H1 (cell line): Measurements from ENCODE around the gene NFIX. TPM values are rescaled to one million over a fixed set of nuclear protein-coding genes. Genes with fewer than 3 reads are reported as not detected.

Source experiments
- FOSL1 ChIP-seq: IDR thresholded peaks from 2 replicates; pipeline ENCODE4 v1.6.1; 2011; ENCODE audit warnings: mild to moderate bottlenecking, low read depth, low read length, moderate library complexity; ENCODE audit not compliant: insufficient read depth
- SRF ChIP-seq: IDR thresholded peaks from 2 replicates; pipeline ENCODE4 v1.6.1; 2011; ENCODE audit warnings: mild to moderate bottlenecking, low read depth, low read length, moderate library complexity
- polyA plus RNA-seq, 7 experiments: library from polyadenylated mRNA; depleted of rRNA in 3 of 7; stranded (reverse) in 5 of 7; unstranded in 2 of 7; fragments of >200 nt in 5 of 7; fragments of 200-250 nt in 2 of 7; gene quantifications; 1 replicate in 5 of 7; 2 replicates in 1 of 7; 4 replicates in 1 of 7; pipeline versions ENCODE4 v1.2.1 to v1.2.3, GENCODE V29; 2011 to 2013; ENCODE audit warnings: missing spikeins in 2 of 7, mixed read lengths in 2 of 7
- total RNA-seq: library from RNA; stranded (reverse); fragmentation: NEBNext Ultra II Directional; extraction: Animal tissue kit (Norgen Biotek cat#: 25700); gene quantifications from 2 replicates; pipeline ENCODE4 v1.2.1, GENCODE V29; 2021
- TF ChIP-seq, protein P1 (sequence below): IDR thresholded peaks from 2 replicates; pipeline ENCODE4 v1.6.1; 2012; ENCODE audit warnings: inconsistent platforms
- TF ChIP-seq, protein P2 (sequence below), 3 experiments: IDR thresholded peaks; 1 replicate in 2 of 3; 2 replicates in 1 of 3; pipeline versions ENCODE4 v1.5.1 to v1.6.1; 2011; ENCODE audit warnings: low read length in 3 of 3, mild to moderate bottlenecking in 3 of 3, inconsistent platforms in 2 of 3, low read depth in 1 of 3, moderate library complexity in 1 of 3; ENCODE audit not compliant: insufficient read depth in 1 of 3; ENCODE audit errors: control extremely low read depth in 1 of 3

Gene NFIX
- total and polyA plus RNA-seq, 2 of the 8 experiments (the other 6 are each of a cell fraction or from before 2014, with no cell fraction given), result 0.03 to 0.20 TPM

DNA sequence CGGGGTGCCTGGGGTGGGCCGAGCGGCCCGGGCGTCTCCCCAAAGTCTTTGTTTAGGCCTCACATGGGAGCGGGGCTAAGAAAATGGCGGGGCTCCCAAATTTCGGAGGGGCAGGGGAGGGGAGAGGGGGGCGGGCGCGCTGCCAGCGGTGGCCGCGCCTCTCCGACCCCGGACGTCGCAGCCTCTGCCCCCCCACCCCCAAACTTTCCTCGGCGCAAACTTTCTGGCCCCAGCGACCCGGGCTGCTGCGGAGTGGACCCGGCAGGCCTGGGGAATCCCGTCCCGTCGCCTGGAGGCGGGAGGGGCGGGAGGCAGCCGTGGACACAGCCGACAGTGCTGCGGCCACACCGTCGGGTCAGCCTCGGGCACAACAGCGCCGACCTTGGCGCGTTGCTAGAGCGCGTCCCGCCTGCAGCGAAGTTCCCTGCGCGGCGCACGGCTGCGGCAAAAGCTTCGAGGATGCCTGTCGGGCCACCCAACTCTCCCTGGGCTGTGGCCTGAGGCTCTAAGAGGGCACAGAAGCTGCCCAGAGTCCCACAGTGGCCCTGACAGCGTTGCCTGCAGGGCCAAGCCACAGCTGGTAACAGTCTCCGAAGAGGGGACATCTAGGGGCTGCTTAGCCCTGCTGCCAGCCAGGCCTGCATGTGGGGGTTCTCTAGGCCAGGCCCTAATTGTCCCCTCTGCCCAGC lies 1.3 kb downstream of the NFIX start (continued):
- TF ChIP-seq, protein P1, sequence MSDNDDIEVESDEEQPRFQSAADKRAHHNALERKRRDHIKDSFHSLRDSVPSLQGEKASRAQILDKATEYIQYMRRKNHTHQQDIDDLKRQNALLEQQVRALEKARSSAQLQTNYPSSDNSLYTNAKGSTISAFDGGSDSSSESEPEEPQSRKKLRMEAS, result peak; percentile 73
- TF ChIP-seq, protein P2, sequence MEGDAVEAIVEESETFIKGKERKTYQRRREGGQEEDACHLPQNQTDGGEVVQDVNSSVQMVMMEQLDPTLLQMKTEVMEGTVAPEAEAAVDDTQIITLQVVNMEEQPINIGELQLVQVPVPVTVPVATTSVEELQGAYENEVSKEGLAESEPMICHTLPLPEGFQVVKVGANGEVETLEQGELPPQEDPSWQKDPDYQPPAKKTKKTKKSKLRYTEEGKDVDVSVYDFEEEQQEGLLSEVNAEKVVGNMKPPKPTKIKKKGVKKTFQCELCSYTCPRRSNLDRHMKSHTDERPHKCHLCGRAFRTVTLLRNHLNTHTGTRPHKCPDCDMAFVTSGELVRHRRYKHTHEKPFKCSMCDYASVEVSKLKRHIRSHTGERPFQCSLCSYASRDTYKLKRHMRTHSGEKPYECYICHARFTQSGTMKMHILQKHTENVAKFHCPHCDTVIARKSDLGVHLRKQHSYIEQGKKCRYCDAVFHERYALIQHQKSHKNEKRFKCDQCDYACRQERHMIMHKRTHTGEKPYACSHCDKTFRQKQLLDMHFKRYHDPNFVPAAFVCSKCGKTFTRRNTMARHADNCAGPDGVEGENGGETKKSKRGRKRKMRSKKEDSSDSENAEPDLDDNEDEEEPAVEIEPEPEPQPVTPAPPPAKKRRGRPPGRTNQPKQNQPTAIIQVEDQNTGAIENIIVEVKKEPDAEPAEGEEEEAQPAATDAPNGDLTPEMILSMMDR (IDR thresholded peaks at IDR 0.05; ENCODE audit: control extremely low read depth in 1 of 3, insufficient read depth in 1 of 3, low read depth in 1 of 3, low read length in 3 of 3), result peak in 2 of 3 experiments; percentile 16 to 45; a peak in 3 of 4 replicates
- TF ChIP-seq FOSL1 (no peak), SRF (no peak)
